ENCODE measurements around the gene LSM7.
"Not testable (repeated sequence)": the region's sequence is repeated elsewhere in the genome, so short reads cannot be mapped to it uniquely, and the experiment has no call there.

The LSM7 gene

DNA sequence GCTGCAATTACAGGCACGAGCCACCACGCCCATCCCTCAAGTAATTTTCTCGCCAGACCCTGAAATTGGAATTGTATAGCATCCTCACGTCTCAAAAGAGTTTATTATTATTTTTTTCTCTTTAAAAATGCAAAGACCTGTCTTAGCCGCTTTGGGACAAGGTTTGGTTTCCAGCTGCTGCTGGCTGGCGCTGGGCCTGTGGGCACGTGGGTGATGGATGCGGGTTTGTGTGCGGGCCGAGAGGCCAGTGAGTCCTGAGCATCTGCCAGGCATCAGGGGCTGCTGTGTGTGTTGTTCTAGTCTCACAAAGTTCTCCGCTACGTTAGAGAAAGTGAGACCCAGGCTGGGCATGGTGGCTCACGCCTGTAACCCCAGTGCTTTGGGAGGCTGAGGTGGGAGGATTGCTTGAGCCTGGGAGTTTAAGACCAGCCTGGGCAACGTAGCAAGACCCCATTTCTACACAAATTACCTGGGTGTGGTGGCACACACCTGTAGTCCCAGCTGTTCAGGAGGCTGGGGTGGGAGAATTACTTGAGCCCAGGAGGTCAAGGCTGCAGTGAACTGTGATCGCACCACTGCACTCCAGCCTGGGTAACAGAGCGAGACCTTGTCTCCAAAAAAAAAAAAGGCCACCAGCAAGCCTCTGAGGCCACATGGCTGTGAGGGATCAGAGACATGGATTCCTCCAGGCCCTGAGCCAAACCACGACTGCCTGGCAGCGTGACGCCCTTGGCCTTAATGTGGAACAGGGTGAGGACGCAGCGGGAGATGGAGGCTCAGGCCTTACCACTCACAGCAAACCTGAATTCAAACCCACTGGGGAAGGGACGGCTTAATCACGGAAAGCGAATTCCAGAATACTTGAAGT is 27.0 kb upstream of the LSM7 start:
- no peak for DNase-seq

DNA sequence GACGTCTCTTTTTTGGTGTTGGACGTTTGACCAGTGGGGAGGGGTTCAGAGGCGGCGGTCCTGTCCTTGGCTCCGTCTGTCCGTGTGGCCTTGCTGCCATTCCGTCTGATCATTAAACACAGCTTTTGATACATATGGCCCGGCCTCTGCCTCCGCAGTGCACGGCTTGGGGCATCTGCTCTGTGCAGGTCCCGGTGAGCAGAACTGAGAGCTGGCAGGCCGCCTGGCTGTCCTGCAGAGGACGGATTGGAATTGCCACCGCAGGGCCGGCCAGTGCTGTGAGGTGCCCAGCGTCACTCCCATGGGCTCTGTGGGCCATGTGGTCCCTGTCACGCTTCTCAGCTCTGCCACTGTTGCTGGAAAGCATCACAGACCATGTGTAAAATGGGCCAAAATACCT is 26.3 kb upstream of the LSM7 start:
- no peak for DNase-seq

DNA sequence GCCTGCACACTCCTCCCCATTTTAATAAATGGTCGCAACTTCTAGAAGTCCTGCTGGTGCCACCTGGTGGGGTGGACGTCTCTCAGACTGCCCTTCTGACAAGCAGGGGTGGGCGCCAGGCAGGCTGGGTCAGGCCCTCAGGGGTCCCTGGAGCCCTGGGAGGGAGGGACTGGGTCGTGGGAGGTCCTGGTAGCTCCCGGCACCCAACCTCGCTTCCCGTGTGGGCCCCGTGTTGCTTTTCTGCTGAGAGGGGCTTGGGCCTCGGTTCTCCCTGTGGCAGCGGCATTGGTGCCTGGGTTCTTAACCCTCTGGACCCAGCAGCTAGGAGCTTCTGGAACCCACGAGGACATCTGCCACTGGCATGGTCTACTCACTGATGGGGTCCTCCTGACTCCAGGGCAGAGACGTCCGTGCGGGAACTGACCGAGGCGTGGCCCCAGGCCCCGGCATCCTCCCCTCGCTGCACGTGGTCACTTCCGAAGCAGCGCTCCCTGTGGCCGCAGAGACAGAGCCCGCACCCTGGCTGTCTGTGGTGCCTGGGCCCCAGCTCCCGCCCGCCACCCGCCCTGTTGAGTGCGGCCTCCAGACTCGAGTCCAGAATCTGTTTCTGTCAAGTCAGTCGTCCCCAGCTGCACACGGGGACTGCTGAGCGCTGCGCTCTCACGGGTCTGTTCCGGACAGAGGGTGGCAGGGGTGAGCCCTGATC is 25.7 kb upstream of the LSM7 start:
- no peak for DNase-seq

DNA sequence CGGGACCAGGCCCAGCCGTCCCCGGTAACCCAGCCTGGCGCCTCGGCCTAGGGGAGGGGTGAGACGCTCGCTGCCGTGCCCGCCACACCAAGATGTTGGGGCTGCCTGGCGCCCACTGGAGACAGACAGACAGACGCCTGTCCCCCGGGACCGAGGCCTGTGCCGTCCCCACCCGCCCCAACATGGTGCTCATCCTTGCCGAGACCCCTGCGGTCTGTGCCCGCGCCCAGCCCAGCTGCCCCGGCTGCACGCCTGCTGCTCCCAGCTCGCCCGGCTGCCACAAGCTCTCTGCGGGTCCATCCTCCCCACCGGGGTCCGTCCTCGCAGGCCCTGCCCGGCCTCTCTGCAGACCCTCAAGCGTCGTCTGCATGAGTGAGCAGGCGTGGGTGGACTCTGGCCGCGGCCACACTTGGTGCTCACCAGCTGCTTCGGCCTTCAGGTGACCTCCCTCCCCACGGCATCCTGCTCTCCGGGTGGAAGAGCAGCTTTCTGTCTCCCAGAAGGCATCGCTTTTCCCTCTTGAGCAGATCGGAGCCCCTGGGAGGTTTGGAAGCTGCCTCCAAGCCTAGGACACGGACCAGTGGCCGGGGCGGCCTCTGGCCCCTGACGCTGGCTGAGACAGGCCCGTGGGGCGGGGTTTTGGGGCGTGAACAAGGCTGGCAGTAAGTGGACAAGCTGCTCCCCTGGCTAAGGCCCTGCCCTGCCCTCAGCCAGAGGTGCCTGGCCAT is 24.9 kb upstream of the LSM7 start:
- no peak for DNase-seq

DNA sequence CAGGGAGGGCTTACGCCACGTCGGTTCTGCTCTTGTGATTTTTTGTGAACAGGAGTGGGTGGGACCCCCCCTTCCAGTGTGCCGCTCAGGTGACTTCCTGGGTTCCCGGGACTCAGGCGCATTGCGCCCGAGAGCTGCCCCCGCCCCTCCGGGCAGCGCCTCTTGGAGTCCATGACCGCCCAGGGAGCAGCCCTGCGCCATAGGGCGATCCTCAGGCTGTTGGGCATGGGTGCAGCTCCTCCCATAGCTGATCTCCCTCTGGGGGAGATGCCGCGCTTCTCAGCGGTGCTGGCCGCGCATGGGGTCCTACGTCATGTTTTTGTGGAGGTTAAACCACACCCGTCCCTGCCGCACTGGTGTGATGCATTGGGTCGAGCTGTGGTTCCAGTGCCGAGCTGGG is 23.7 kb upstream of the LSM7 start:
- no peak for DNase-seq

DNA sequence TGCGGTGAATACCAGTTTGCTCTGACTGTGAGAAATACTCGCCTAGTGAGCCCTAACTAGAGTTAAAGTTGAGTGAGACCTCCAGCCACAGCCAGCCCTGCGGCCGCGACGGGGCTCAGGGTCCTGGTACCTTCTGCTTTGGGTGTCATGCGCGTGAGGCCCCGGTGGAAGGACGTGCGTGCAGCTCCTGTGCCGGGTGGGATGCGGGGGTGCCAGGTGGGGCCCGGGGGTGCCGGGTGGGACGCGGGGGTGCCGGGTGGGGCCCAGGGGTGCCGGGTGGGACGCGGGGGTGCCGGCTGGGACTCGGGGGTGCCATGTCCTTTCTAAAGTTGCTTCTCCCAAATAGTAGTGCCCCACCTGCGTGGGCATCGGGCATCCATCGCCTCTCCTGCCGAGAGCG is 23.2 kb upstream of the LSM7 start:
- DNase-seq, result no peak

DNA sequence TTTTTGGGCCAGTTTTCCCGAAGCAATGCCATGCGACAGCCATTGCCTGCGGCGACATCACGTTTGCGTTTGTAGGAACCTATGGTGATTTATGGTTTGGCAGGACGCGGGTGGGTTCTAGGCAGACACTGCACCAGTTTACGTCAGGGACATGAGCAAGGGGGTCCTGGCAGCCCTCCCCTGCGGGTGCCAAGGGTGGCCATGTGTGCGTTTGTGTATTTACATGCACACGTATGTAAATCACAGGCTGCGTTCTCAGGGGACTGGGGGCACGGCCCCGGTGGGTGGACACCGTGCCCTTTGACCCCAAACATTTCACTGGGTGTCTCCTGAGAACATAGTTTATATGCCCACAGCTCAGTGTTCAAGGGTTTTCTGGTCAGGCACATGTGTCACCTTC is 22.3 kb upstream of the LSM7 start:
- no peak for DNase-seq

DNA sequence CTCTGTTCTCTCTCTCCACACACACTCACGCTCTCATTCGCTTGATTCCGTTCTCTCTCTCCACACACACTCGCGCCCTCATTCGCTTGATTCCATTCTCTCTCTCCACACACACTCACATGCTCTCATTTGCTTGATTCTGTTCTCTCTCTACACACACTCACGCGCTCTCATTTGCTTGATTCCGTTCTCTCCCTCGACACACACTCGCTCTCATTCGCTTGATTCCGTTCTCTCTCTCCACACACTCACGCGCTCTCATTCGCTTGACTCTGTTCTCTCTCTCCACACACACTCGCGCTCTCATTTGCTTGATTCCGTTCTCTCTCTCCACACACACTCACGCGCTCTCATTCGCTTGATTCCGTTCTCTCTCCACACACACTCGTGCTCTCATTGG is 21.4 kb upstream of the LSM7 start:
- not testable (repeated sequence) for DNase-seq

DNA sequence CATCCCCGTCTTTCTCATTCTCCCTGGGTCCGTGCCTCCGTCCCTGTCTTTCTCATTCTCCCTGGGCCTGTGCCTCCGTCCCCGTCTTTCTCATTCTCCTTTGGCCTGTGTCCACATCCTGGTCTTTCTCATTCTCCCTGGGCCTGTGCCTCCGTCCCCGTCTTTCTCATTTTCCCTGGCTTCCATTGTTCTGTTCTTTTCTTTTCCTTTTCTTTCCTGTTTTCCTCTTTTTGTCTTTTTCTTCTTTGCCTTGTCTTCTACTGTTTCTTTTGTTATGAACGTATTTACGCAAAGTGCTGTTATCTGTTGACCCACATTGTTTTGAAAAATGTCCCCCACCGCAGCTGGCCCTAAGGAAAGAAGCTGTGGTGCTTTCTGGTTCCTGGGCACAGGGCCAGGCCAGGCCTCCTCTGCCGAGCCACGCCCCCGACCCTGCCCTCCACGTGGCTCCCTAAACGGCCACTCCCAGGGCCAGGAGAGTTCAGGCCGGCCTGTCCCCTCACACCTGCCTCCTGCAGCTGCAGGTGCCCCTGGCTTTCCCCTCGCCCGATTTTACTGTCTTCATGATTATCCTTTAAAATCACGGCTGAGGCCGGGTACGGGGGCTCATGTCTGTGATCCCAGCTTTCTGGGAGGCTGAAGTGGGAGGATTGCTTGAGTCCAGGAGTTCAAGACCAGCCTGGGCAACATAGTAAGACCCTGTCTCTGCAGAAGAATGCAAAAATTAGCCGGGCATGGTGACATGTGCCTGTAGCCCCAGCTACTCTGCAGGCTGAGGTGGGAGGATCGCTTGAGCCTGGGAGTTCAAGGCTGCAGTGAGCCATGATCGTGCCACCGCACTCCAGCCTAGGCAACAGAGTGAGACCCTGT is 17.6 kb upstream of the LSM7 start:
- DNase-seq, result no peak

DNA sequence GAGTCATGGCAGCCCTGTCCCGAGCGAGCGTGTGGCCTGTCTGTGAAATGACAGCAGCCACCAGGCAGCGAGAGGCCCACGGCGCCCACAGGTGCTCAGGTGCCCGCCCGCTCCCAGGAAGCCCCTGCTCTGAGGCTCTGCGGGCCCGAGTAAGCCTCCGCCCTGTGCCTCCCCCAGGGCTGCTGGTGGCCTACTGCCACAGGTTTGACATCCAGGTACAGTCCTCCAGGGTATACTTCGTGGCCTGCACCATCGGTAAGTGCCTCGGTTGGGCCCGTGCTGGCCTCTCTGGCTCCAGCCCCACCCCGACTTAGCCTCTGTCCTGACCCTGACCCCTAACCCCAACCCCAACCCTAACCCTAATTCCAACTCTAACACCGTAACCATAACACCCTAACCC is 16.7 kb upstream of the LSM7 start:
- DNase-seq, result no peak

DNA sequence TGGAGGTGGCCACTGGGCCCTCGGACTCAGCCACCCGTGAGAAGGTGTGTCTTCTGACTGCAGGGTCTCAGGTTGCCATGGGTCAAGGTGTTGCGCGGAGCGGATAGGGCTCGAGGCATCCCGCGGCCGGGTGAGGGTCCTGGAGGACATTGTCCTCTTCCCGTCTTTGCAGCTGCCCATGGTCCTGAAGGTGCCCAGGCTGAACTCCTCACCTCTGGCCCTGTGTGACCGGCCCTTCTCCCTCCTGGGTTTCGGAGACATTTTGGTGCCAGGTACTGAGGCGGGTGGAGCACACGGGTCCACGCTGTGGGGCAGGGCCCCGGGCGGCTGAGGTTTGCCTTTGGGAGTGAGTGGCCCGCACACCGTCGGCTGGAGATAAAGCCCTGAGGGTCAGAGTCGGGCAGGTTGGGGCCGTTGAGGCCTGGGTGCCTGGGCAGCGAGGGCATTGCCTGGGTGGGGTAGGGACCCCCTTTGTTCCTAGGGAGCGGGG is 16.0 kb upstream of the LSM7 start:
- DNase-seq, result no peak

DNA sequence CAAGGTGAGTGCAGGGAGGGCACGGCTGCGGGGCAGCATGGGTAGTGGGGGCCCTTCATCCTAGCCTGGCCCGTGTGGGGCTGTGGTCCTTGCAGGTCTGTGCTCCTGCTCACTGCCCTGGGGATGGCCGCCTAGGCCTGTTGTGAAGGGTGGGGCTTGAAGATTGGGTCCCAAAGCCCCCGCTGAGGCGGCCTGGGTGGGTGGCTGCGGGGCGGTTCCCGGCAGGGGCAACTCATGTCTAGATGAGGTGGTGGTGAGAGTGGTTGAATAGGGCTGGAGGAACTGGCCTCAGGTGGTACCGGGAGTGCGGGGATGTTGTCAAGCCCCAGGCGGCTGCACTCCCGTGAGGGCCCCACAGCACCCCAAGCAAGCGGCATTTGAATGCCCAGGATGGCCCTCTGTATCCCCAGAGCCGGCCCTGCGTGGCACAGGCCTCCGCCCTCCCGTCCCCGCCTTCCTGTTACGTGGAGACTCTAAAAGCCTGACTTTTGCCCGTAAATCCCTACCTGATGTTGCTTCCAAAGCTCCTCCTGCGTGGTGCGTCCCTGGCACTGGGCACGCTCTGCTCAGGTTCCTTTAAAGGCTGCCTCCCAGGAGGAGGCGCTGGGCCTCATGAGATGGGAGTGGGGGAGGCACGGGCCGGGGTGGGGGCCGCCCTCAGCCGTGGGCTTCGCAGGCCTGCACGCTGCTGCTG is 15.1 kb upstream of the LSM7 start:
- DNase-seq, result no peak

DNA sequence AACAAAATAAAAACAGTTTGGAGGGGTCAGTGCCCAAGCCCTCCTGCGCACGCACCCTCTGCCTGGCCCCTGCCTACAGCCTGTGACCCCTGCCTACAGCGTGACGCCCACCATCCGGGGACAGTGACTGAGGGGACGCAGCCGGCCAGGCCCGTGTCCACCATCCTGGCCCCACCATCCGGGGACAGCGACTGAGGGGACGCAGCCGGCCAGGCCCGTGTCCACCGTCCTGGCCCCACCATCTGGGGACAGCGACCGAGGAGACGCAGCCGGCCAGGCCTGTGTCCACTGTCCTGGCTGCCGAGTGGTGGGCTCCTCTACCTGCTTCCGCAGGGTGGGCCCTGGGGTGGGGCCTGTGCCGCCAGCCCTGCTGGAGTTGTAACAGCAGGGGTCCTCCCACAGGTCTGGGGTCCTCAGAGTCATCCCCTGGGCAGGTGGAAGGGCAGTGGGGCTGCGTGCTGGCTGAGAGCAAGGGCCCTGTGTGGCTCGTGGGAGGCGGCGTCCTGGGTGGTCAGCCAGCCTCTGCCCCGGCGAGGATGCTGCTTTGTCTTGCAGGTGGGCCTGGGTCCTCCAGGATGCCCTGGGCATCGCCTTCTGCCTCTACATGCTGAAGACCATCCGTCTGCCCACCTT is 14.4 kb upstream of the LSM7 start:
- no peak for DNase-seq

DNA sequence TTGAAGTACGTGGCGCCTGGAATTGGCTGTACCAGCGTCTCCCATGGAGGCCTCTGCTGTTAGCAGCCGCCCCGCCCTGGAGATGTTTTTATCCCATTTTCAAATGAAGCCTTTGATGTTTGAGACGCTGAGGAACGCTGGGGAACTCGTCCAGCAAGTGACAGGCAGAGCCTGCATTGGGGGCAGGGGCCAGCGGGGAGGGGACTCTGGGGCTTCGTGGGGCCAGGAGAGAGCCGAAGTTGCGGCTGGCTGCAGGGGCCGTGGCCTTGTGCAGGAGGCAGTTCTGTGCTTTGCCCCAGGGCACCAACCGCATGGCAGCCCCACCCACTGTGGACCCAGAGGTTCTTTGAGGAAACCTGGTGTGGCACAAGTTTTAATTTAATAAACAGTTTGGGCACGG is 13.6 kb upstream of the LSM7 start:
- DNase-seq, result no peak

DNA sequence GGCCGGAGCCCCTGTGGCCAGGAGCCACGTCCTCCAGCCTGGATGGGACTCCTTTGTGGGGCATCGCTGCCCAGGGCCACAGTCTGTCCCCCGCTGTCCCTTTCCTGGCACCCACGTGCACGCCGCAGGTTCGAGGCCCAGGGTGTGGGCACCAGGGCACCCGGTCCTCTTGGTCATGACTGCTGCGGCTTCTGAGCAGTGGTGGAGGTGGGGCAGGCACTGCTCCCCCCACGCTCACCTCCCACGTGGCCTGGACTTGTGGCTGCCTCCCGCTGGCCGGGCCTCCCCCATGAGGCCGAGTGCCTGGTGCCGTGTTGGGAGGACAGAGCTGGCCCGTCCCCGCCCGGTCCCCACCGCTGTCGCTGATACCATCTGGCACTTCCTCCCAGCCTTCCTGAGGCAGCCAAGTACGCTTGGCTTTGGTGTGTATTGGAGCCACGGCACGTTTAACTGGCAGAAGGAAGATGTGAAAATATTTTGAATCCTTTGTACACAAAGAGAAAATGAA is 12.9 kb upstream of the LSM7 start:
- no peak for DNase-seq

DNA sequence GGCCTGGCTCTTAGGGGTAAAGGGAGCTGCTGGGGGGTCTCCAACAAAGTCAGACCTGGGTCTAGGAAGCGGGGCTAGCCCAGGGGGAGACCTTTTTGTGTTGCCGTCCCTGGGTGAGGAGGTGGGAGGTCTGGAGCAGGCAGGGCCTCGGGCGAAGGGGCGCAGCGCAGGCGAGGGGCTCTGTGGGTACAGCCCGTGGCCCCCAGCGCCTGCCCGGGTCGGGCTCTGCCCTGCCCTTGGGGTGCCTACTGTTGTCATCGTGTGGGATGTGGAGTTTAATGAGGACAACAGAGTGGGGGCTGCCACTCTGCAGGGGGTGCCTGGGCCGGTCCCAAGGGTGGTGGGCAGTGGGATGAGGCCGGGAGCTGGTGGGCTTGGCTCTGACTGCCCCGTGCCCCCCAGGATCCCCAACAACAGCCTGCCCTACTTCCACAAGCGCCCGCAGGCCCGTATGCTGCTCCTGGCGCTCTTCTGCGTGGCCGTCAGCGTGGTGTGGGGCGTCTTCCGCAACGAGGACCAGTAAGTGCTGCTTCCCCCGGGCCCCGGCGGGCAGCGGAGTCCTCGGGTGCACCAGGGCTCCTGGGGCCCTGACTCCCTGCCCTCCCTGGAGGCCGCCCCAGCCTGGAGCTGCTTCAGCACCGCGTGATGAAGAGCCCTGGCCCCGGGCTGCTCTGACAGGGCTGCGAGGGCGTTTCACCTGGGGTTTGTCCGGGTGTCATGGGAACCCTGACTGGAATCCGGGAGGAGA is 12.3 kb upstream of the LSM7 start:
- no peak for DNase-seq

DNA sequence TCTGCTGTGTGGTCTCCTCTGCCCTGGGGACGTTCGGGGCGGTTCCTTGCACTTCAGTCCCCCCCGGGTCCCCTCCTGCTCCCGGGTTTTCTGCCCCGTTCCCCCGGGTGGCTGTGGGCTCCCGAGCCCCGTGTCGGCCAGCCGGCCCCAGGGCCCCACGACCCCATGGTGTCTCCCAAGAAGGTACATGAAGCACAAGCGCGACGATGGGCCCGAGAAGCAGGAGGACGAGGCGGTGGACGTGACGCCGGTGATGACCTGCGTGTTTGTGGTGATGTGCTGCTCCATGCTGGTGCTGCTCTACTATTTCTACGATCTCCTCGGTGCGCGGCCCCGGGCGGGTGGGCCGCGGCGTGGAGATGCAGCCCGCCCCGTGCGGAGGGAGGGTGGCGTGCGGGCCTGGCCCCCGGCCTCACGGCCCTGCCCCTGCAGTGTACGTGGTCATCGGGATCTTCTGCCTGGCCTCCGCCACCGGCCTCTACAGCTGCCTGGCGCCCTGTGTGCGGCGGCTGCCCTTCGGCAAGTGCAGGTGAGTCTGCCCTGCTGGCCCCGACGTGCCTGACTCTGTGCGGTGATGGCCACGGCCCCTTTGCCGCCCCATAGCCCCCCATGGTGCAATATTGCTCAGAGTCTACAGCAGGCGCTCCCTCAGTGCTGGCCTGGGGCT is 11.4 kb upstream of the LSM7 start:
- DNase-seq, result no peak

DNA sequence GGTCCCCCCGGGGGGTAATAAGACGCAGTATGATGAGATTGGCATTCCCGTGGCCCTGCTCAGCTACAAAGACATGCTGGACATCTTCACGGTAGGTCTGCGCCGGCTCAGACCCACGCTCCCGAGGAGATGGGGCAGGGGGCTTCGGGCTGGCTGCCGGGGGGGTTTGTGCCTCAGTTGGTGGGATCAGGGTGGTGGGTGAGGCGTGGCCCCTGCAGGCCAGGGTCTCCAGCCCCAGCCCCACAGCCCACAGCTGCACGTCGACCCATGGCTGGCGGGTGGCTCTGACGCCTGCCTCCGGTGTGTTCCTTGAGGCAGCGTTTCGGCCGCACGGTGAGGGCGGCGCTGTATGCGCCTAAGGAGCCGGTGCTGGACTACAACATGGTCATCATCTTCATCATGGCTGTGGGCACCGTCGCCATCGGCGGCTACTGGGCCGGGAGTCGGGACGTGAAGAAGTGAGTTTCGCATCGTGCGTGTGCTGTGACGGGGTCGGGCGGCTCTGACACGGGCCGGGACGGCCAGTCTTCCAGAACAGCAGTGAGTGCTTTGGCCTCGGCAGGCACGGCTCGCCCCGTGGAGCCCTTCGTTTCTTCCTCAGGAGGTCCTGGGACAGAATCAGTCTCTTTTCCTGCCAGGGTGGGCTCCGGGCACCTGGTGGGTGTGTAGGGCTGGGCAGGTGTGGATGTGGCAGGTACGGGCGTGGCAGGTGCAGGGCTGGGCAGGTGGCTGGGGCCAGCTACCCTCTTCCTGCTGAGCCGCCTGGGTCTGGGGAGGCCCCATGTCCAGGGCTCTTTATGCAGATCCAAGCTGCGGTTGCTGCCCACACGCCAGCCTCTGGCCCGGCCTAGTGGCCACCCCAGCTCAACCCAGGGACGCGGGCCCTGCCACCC is 10.6 kb upstream of the LSM7 start:
- no peak for DNase-seq

DNA sequence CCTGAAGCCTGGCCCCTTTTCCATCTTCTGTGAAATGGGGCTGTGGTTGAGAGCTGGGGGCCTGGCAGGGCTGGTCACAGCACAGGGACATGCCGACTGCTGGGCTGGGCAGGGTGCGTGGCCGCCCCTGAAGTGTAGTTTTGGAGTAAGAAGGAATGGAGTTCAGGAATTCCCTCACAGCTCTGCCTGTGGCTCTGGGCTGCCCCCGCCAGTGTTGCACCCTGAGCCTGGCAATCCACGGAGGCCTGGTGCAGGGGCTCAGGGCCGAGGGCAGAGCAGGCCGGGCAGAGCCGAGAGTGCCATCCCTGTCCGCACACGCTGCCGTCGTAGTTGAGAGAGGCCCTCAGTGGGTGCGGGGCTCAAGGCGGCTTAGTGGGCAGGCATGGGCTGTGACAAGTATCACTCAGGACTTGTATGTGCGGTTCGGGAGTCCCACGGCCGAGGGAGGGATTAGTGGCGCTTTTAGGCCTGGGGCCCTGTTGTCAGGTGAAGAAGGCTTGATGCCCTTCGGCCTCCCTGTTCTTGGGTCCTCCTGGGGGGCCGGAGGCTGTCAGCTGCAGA is 9.7 kb upstream of the LSM7 start:
- no peak for DNase-seq

All from stimulated activated CD4-positive, alpha-beta T cell treated with anti-CD3 and anti-CD28 coated beads, Interleukin-2, amount 100 ng/mL, for 24 hours (primary cell).